GM12892 (cell line): ENCODE measurements around the gene KIF6.
"Not testable (repeated sequence)": the region's sequence is repeated elsewhere in the genome, so short reads cannot be mapped to it uniquely, and the experiment has no call there.

Source experiments
- DNase-seq: peaks from one replicate; pipeline ENCODE4 v3.0.0; 2011; ENCODE audit not compliant: insufficient read length
- FAIRE-seq: peaks from 2 replicates; lab custom pipeline; 2011; peaks lifted over from hg19 to GRCh38; lab: Jason Lieb, UNC
- POLR2A ChIP-seq: IDR thresholded peaks from 2 replicates; pipeline ENCODE4 v1.6.1; 2011; ENCODE audit warnings: low read depth, low read length, control low read depth
- POLR2AphosphoS5 ChIP-seq: IDR thresholded peaks from 2 replicates; pipeline ENCODE4 v1.6.1; 2011; ENCODE audit warnings: low read depth, low read length, control low read depth
- TAF1 ChIP-seq: IDR thresholded peaks from 2 replicates; pipeline ENCODE4 v1.6.1; 2011; ENCODE audit warnings: low read depth, mild to moderate bottlenecking, control low read depth, low read length, borderline replicate concordance

The KIF6 gene

GRCh38 chr6:39754514-39755115, 29.4 kb upstream of the KIF6 start:
- TF ChIP-seq POLR2AphosphoS5: no peak
- TF ChIP-seq POLR2A: no peak
- no peak for TF ChIP-seq TAF1
- FAIRE-seq (no peak), DNase-seq (no peak)

- no peak for FAIRE-seq
- TF ChIP-seq TAF1: no peak
- TF ChIP-seq POLR2AphosphoS5: no peak
- no peak for TF ChIP-seq POLR2A
Observed at GRCh38 chr6:39753725-39754045, 28.5 kb upstream of the KIF6 start.

GRCh38 chr6:39752835-39753724, 27.9 kb upstream of the KIF6 start:
- peak; percentile 72 for FAIRE-seq
- TF ChIP-seq POLR2A: no peak
- no peak for TF ChIP-seq POLR2AphosphoS5
- no peak for TF ChIP-seq TAF1
- peak; percentile 5 for DNase-seq

More at GRCh38 chr6:39753725-39754045, 28.5 kb upstream of the KIF6 start:
- no peak for DNase-seq

- DNase-seq (no peak), FAIRE-seq (no peak)
- TF ChIP-seq POLR2A (no peak), TAF1 (no peak), POLR2AphosphoS5 (no peak)
Observed at GRCh38 chr6:39746795-39747194, 21.6 kb upstream of the KIF6 start.

GRCh38 chr6:39733704-39734103, 8.5 kb upstream of the KIF6 start:
- TF ChIP-seq TAF1 (no peak), POLR2AphosphoS5 (no peak), POLR2A (no peak)
- no peak for FAIRE-seq
- DNase-seq: no peak

- DNase-seq (no peak), FAIRE-seq (no peak)
- TF ChIP-seq POLR2A (no peak), TAF1 (no peak), POLR2AphosphoS5 (no peak)
Observed at GRCh38 chr6:39731565-39731964, 6.4 kb upstream of the KIF6 start.

GRCh38 chr6:39729945-39730344, 4.7 kb upstream of the KIF6 start:
- DNase-seq (no peak), FAIRE-seq (no peak)
- TF ChIP-seq POLR2AphosphoS5: no peak
- TF ChIP-seq POLR2A: no peak
- no peak for TF ChIP-seq TAF1

GRCh38 chr6:39725632-39725997, 407 bp upstream of the KIF6 start:
- no peak for TF ChIP-seq TAF1
- TF ChIP-seq POLR2A: no peak
- no peak for TF ChIP-seq POLR2AphosphoS5
- no peak for FAIRE-seq
- no peak for DNase-seq

- not testable (repeated sequence) for FAIRE-seq, DNase-seq
Observed at GRCh38 chr6:39723350-39723749, 1.9 kb downstream of the KIF6 start.

GRCh38 chr6:39714802-39715201, 10.4 kb downstream of the KIF6 start:
- TF ChIP-seq TAF1 (no peak), POLR2A (no peak), POLR2AphosphoS5 (no peak)
- no peak for FAIRE-seq

GRCh38 chr6:39707962-39708683, 17.1 kb downstream of the KIF6 start:
- FAIRE-seq: no peak
- DNase-seq: no peak
- TF ChIP-seq POLR2A: no peak
- no peak for TF ChIP-seq POLR2AphosphoS5
- no peak for TF ChIP-seq TAF1

More at GRCh38 chr6:39714802-39715201, 10.4 kb downstream of the KIF6 start:
- no peak for DNase-seq
